ENCODE measurements around the gene CAMSAP3. TPM values are rescaled to one million over a fixed set of nuclear protein-coding genes. Genes with fewer than 3 reads are reported as not detected.
"Not testable (repeated sequence)": the region's sequence is repeated elsewhere in the genome, so short reads cannot be mapped to it uniquely, and the experiment has no call there.

CAMSAP3 gene
- total RNA-seq, 1 donor from 2014 or later = 29.3 TPM

DNA sequence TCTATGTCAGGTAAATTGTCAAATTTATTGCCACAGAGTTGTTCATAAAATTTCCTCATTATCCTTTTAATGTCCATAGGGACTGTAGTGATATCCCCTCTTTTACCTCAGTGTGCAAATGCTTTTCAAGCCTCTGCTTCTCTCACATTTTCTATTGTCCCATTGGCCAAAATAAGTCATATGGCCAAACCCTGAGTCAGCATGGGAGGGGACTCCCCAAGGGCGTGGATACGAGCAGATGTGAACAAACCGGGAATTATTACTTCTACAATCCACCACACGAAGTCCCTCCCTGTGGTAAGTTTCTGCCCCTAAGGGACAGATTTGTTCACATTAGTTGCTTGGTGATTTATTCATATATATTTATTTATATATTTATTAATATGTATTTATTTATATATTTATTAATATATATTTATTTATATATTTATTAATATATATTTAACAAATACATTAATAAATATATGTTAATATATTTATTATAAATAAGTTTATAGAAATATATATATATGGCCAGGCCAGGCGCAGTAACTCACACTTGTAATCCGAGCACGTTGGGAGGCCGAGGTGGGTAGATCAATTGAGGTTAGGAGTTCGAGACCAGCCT is 20.1 kb upstream of the CAMSAP3 start:
- no peak for DNase-seq (ENCODE audit: low spot score)

DNA sequence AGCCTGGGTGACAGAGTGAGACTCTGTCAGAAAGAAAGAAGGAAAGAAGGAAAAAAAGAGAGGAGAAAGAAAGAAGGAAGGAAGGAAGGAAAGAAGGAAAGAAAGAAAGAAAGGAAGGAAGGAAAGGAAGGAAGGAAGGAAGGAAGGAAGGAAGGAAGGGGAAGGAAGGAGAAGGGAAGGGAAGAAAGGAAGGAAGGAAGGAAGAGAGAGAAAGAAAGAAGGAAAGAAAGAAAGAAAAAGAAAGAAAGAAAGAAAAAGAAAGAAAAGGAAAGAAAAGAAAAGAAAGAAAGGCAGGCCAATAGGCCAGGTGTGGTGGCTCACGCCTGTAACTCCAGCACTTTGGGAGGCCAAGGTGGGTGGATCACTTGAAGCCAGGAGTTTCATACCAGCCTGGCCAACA is 18.2 kb upstream of the CAMSAP3 start:
- not testable (repeated sequence) for DNase-seq (ENCODE audit: low spot score)

GRCh38 chr19:7578127-7578526 is 17.5 kb upstream of the CAMSAP3 start:
- no peak for DNase-seq (ENCODE audit: low spot score)

- DNase-seq (ENCODE audit: low spot score) = no peak
Measured at GRCh38 chr19:7579182-7579581, 16.5 kb upstream of the CAMSAP3 start.

- DNase-seq (ENCODE audit: low spot score) = no peak
Measured at GRCh38 chr19:7582446-7582845, 13.2 kb upstream of the CAMSAP3 start.

GRCh38 chr19:7589822-7590221 is 5.8 kb upstream of the CAMSAP3 start:
- DNase-seq (ENCODE audit: low spot score) = no peak

DNA sequence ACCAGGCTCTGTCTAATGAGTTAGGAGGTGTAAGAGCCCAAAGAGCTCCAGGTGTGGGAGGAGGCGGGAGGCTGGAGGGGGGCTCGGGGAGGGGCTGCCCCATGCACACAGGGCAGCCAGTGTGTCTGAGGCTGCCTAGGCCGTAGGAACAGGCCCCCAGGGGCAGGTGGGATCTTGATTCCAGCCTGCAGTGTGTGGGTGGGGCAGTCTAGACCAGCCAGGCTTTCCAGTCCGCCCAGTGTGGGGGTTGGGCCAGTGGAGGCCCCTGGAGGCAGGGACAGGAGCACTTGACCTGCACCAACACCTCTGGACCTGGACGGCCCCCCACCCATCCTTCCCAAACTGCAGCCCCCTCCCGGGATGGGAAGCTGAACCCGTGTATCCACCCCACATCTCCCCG is 5.4 kb upstream of the CAMSAP3 start:
- peak; percentile 80 for DNase-seq (ENCODE audit: low spot score)

DNA sequence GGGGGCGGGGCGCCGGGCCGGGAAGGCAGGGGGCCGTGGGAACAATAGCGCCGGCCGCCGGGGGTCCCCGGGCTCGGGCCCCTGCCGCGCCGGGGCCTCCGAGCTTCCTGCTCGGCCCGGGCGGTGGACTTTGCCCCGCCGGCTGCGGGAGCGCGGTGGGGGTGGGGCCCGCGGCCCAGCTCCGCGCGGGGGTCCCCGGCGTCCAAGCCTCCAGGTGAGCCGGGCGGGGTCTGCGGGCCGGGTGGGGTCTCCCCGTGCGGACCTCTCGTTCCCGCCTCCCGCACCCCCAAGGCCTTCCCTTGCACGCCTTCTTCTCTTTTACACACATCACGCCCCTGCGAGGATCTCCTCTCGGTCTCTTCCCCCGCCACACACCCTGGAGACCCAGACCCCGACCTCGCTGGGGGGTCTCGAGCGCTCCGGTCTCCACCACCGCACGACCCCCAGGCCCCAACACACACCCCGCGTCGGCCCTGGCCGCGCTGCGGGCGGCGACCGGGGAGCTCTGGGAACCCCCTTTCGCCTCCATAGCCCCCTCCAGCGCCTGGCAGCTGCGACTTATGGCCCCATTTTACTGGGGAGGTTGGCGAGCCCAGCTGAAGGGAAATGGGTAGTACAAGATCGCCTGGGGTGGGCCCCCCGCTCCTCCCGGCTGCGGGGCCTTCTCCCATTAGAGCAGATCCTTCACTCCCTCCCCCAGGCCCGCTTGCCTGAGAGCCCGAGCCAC is 711 bp downstream of the CAMSAP3 start:
- DNase-seq (ENCODE audit: low spot score) = no peak

DNA sequence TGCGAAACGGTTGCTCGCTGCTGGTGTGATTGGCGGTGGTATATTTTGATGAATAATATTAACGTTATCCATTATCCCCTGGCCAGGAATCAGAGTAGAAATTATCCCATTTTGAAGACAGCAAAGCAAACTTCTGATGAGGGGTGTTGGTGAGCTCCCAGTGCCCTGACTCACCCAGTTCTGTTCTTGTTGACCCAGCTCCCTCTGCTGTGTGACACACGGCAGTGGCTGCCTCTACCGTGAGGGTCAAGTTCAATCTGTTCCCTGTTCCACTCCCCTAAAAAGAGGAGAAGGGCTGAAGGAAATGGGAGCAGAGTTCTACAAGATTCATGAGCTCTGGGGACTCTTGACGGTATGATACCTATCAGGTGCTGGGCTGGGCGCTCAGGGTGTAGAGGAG is 2.0 kb downstream of the CAMSAP3 start:
- no peak for DNase-seq (ENCODE audit: low spot score)

- no peak for DNase-seq (ENCODE audit: low spot score)
Measured at GRCh38 chr19:7598180-7598579, 2.5 kb downstream of the CAMSAP3 start.

- DNase-seq (ENCODE audit: low spot score) = no peak
Measured at GRCh38 chr19:7600721-7601120, 5.1 kb downstream of the CAMSAP3 start.

DNA sequence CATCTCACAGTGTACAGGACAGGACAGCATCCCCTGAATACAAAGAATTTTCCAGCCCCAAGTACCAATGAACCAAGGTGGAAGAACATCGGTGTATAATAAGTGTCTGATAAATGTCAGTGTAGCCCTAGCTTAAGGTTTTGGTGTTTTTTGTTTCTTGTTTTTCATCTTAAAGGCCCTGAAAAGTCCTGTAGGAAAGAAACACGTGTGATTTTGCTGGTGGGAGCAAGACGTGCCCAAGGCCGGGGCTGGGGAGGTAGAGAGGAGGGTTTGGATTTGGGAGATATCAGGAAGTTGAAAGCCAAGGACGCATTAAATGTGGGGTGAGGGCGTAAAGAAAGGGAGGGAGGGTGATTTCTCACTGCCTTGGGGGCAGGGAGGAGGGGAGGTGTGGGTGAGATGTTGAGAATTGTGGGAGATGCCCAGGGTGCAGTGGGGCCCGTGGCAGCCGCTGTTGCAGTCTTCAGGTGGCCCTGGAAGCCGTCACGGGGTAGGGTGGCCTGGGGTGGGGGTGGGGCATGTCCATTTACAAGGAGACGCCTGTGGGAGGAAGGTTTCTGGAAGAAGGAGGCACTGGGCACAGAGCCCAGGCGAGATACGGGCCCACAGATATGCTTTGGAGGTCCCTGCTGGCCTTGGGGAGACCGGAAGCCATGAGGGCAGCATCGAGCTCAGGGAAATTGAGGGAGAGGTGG is 6.7 kb downstream of the CAMSAP3 start:
- no peak for DNase-seq (ENCODE audit: low spot score)

GRCh38 chr19:7602935-7603497 is 7.4 kb downstream of the CAMSAP3 start:
- DNase-seq (ENCODE audit: low spot score) = no peak

GRCh38 chr19:7603919-7604318 is 8.3 kb downstream of the CAMSAP3 start:
- DNase-seq (ENCODE audit: low spot score) = no peak

GRCh38 chr19:7605490-7606222 is 10.0 kb downstream of the CAMSAP3 start:
- no peak for DNase-seq (ENCODE audit: low spot score)

GRCh38 chr19:7606289-7606688 is 10.6 kb downstream of the CAMSAP3 start:
- DNase-seq (ENCODE audit: low spot score) = no peak

DNA sequence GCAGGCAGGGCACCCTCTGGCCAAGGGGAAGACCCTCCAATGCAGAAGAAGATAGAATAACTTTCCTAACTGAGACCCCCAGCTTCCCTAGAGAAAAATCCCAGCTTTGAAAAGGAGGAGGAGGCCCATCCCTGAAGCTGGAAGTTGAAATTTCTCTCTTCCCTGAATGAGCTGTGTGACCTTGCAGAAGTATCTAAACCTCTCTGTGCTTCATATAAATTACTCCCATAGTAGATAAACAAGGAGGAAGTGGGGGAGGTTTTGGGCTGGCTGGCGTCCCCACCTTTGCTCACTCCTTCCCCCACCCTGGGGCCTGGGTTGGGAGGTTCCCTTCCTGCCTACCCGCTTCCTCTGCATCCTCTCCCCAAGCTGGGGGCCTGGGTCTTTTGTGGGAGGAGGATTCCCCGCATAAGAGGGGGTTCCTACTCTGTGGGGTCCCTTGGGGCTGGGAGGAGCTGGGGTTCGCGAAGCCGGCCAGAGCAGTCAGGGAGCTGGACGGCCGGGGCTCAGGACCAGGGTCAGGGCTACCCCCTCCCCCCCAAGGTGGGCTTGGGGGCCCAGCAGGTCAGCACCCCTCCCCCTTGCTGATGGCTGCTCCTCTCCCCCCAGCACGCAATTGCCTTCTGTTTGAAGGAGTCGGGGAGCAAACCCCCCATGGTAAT is 11.7 kb downstream of the CAMSAP3 start:
- no peak for DNase-seq (ENCODE audit: low spot score)

GRCh38 chr19:7607874-7608560 is 12.4 kb downstream of the CAMSAP3 start:
- no peak for DNase-seq (ENCODE audit: low spot score)

GRCh38 chr19:7610491-7611240 is 15.0 kb downstream of the CAMSAP3 start:
- DNase-seq (ENCODE audit: low spot score) = no peak
